CD4-positive, alpha-beta T cell treated with Interleukin-15 for 1 hour (primary cell): ENCODE measurements around the gene MS4A3.
"Not testable (repeated sequence)": the region's sequence is repeated elsewhere in the genome, so short reads cannot be mapped to it uniquely, and the experiment has no call there.

Source experiments
- DNase-seq: peaks from one replicate; pipeline ENCODE4 v3.0.0-alpha.2; 2020

The MS4A3 gene, protein sequence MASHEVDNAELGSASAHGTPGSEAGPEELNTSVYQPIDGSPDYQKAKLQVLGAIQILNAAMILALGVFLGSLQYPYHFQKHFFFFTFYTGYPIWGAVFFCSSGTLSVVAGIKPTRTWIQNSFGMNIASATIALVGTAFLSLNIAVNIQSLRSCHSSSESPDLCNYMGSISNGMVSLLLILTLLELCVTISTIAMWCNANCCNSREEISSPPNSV

GRCh38 chr11:60056349-60056969 lies at the start of gene MS4A3:
Gene MS4A3, plus strand, starts transcription at chr11:60056665. Its CDS starts 4,496 bp downstream, at chr11:60061161.
- no peak for DNase-seq

DNA sequence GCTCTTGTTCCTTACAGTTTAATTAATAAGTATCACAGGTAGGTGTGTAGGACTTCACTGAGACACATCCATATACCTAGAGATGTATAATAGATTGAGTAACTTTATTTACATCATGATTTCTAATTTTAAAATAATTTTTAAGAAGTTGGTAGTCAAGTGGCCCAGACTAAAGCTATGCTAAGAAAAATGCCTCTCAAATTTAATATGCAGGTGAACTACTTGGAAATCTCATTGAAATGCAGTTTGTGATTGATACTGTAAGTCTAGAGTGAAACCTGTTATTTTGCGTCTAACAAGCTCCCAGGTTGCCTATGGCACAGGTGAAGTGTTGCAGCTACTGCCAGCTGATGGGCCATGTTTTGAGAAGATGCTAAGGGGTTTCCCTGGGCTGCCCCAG lies 39.6 kb upstream of the MS4A3 start, which contains the start of gene OOSP4B:
Gene OOSP4B (plus strand): TSS at position 301 of the 400 bp plus-strand sequence.
- DNase-seq: no peak

DNA sequence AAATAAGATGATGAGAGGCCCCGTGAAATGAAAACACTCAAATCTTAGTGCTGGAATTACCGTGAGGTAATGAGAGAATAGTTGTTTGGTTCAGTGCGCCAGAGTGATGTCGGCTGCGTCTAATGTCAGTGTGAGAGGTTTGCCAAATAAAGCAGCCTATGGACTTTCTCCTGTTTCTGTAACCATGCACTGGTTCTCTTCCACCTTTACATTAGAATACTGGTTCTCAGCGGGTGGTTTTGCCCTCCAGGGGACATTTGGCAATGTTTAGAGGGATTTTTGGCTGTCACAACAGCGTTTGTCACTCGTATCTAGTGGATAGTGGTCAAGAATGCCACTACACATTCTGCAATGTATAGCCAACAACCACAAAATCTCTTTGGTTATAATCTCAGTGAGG lies 38.4 kb upstream of the MS4A3 start:
- no peak for DNase-seq

- not testable (repeated sequence) for DNase-seq
Observed at GRCh38 chr11:60020376-60020775, 36.1 kb upstream of the MS4A3 start.

DNA sequence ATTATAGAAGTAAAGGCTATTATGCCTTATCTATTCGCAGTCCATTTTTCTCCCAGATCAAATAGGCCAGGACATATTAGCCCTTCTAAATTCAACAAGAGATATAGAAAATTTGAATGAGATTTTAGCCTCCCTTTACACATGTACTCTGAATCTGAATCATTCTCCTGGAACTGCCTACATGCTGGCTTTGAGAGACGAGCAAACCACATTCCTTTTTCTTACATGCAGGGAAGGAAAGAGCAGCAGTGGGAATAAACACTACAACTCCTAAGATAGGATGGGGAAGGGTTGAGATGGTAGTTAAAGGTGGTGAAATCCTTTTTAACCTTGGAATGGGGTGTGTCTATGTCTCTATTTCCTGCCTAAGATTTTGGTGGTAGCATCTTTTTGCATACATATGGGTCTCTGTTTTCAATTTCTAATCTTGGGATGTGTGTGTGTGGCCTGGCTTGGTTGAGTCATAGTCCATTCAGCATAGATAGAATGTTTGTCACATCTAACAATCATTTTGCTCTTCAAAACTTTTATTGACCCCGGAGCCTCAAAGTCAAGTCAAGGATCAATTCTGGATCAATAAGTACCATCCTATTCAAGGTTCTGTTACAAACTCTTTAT lies 27.3 kb upstream of the MS4A3 start:
- DNase-seq: no peak

- DNase-seq: no peak
Observed at GRCh38 chr11:60040109-60040508, 16.4 kb upstream of the MS4A3 start, which contains the start of gene OOSP2. Gene OOSP2, plus strand, starts transcription at chr11:60040409. Its CDS starts 51 bp downstream, at chr11:60040460.

- DNase-seq: not testable (repeated sequence)
Observed at GRCh38 chr11:60050422-60050821, 6.0 kb upstream of the MS4A3 start.

DNA sequence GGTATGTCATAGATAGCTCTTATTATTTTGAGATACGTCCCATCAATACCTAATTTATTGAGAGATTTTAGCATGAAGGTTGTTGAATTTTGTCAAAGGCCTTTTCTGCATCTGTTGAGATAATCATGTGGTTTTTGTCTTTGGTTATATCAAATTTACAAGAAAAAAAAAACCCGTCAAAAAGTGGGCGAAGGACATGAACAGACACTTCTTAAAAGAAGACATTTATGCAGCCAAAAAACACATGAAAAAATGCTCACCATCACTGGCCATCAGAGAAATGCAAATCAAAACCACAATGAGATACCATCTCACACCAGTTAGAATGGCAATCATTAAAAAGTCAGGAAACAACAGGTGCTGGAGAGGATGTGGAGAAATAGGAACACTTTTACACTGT lies 5.6 kb upstream of the MS4A3 start:
- DNase-seq: not testable (repeated sequence)

DNA sequence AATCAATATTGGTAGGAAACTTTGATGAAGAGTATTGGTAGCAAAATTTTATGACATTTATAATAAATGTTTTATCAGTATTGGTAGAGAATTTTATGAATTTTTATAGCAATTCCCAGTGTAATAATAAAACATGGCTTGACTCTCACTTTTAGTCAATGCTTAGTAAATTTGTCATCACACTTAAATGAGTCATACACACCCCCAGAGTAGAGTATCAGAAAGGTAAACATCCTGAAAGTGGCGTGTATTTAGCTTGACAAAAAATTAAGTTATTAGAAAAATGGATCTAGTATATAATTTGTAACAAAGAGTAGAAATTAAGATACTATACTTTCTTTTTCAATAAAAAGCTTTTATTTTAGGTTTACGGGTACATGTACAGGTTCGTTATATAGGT lies 2.6 kb downstream of the MS4A3 start:
- no peak for DNase-seq

GRCh38 chr11:60059521-60060240 lies 3.2 kb downstream of the MS4A3 start:
- no peak for DNase-seq

DNA sequence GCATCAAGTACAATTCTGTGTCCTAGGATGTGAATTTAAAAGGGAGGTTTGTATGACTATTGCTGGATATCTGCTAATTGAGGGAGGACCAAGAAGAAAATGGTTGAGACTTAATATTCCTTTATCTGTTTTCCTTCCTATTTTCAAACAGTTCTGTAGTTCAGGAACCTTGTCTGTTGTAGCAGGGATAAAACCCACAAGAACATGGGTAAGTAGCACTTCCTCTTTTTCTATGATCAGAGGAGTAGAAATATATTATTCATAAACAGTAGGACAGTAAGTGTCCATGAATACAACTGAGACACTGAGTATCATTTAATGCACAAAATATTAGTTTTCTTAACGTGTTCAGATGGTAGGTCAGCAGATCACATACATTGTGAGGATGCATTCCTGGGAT lies 7.6 kb downstream of the MS4A3 start:
- no peak for DNase-seq

- no peak for DNase-seq
Observed at GRCh38 chr11:60065801-60066200, 9.3 kb downstream of the MS4A3 start.

GRCh38 chr11:60069450-60069849 lies 13.0 kb downstream of the MS4A3 start:
- no peak for DNase-seq

DNA sequence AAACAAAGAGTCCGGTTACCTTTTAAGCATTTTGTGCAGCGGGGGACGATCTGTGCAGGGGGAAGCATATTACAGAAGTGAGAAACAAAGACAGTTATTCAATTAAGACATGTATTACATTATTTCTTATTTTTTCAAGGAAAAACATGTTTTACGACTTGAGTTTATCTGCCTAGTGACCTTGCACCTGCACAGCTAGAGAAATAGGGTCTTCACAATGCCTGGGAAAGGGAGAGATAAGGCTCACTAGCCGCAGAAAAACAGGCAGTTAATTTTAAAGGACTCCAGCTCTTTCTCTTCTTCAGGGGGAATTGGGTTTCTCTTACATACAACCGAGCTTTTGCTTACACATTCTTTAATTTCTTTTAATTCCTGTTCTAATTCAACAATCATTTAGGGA lies 15.2 kb downstream of the MS4A3 start:
- not testable (repeated sequence) for DNase-seq

- no peak for DNase-seq
Observed at GRCh38 chr11:60077216-60077817, 20.9 kb downstream of the MS4A3 start.

DNA sequence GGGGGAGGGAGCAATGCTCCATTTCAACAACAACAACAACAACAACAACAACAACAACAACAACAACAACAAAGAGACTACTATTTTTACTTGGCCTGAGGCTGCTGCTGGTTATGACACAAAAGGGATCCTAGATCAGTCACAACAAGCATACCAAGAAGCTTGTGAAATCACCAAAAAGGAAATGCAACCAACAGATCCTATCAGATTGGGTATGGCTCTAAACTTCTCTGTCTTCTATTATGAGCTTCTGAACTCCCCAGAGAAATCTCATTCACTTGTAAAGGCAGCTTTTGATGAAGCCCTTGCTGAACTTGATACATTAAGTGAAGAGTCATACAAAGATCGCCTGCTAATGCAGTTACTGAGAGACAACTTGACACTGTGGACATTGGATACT lies 21.5 kb downstream of the MS4A3 start:
- no peak for DNase-seq

DNA sequence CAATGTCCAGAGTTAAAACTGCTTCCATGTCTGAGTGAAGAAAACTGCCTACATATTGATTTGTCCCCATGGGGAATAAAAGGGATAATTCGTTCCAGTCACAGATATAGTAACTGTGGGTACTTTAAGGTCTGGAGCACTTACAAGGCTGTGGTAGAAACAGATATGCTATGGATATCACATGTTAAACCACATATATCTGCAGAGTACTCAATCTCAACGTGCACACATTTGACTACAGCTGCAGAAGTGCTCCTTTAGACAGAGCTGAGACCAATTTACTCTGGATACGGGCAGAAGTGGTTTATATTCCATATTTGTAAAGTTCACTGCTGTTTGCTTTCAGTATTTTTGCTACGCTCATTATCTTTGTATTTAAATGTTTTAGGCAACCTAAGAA lies 22.3 kb downstream of the MS4A3 start:
- DNase-seq: no peak

GRCh38 chr11:60080535-60080934 lies 24.1 kb downstream of the MS4A3 start:
- DNase-seq: no peak

DNA sequence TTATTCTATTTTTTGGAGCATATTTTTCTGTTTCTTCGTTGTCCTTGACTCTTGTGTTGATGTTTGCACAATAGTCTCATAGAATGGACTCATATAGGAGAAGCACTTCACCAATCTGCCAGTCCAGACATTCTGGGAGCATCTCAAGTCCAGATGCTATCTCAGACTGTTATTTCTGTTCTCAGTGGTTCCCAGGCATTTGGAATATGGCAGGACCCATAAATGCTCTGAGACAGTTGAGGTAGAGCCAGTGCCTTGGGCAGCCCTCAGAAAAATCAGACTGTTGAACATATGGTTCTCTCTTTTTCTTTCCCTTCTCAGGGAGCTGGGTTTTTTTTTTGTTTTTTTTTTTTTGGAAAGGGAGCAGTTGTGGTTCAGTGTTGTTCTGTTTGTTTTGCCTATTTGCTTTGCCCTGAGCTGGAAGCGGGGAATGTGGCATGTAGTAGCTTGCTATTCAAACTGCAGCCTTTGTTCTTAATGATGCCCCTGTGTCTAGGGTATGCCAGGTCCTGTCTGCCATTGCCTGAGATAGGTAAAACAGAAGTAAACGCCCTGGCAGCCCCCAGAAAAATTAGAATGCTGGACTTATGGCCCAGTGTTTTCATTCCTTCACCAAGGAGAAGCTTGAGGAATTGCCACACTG lies 28.3 kb downstream of the MS4A3 start:
- no peak for DNase-seq

DNA sequence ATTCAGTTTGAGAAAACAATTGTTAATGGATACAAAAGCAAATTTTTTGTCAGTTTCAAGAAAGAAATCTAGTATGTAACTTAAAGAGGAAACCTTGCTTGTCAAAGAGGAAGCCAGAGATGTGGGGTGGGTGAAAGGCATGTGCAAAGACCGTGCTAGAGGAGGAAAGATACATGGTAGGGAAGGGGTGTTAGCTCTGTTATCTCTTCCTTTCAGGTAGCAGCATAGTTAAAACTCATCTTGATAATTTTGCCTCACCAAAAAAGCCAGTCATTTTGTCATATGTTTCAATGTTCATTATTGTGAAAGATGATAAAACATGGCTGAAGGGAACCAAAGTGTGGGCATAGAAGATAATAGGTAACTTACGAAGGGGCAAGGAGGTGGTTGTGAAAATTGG lies 29.4 kb downstream of the MS4A3 start:
- no peak for DNase-seq

- DNase-seq: no peak
Observed at GRCh38 chr11:60087239-60087638, 30.8 kb downstream of the MS4A3 start.

- no peak for DNase-seq
Observed at GRCh38 chr11:60088364-60088763, 31.9 kb downstream of the MS4A3 start, which contains the start of gene MS4A2. Gene MS4A2, plus strand, starts transcription at chr11:60088664. Its CDS starts 102 bp downstream, at chr11:60088766.
